ENCODE data around the gene WDR45B. TPM values are rescaled to one million over a fixed set of nuclear protein-coding genes. Genes with fewer than 3 reads are reported as not detected.

The WDR45B gene
- total RNA-seq, 1 donor from 2014 or later = 26.6 TPM

DNA sequence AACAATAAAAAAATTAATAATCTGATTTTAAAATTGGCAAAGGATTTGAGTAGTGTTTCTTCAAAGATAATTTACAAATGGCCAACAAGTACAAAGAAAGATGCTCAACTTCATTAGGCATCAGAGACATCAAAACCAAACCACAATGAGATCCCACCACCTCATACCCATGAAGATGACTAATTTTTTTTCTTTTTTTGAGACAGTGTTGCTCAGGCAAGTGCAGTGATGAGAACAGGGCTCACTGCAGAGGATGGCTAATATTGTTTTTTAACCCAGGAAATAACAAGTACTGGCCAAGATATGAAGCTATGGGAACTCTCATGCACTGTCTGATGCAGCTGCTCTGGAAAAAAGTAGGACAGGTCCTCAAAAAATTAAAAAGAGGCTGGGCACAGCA lies 14.9 kb downstream of the WDR45B start:
- no peak for DNase-seq (ENCODE audit: low spot score)
- no peak for ATAC-seq

DNA sequence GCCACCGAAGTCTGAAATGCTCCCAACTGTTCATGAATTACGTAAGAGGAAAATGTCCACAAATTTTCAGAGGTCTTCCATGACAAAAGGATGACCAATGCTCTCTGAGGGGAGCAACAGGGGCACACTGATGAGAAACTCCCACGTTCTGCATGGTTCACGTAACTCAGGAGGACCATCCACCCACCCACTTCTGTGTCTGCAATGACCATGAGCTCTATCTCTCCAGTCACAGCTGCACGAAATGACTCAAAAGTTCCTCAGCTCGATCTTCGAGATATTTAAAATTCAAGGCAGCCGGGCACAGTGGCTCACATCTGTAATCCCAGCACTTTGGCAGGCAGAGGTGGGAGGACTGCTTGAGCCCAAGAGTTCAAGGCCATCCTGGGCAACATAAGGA lies 15.8 kb downstream of the WDR45B start:
- ATAC-seq (no peak), DNase-seq (ENCODE audit: low spot score) (no peak)

DNA sequence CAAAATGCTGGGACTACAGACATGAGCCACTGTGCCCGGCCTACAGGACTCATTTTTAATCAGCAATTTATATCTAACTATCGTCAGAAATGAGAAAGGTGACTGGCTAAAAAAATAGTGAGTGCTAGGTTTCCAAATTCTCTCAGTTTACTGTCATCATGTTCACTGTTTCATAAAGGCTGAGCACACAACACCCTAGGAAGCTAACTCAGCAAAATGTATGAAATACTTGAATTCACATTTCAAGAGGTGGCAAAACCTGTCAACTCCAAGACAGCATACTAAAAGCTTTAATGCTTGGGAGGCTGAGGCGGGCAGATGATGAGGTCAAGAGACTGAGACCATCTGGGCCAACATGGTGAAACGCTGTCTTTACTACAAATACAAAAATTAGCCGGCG lies 16.7 kb downstream of the WDR45B start:
- no peak for ATAC-seq
- DNase-seq (ENCODE audit: low spot score) = no peak

DNA sequence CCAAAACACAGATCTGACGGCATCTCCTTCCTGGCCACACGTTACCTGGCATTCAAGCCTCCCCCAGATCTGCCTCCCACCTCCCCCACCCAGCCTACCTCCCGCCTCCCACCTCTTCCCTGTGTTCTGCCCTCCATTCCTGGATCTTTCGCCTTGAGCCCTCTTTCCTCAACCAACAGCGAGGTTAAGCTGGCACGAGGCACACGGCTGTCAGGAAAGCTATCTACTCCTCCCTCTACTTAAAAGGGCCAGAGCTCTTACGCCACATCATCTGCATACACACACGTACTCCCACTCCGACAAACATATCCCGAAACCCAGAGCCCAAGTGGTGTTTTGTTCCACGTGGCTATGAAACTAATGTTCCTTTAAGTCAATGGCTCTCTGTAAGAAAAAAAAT lies 18.0 kb downstream of the WDR45B start:
- ATAC-seq (no peak), DNase-seq (ENCODE audit: low spot score) (no peak)

DNA sequence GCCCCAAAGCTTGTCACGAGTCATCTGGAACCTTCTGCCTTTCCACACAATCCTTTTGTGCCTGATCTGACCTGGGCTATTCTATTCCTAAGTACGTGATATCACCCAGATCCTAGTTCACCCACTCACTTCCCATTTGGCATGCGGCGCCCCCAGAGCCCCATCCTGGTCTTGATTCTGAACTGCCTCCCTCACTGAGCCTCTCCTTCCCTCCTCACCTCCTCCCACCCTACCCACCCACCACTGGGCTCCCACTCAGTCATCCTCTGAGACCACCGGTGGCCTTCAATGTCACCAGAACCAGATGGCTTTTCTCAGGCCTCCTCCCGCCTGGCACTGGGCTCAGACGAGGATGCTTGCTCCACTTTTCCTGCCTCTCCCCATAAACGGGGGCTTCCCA lies 18.5 kb downstream of the WDR45B start:
- DNase-seq (ENCODE audit: low spot score) (no peak), ATAC-seq (no peak)

DNA sequence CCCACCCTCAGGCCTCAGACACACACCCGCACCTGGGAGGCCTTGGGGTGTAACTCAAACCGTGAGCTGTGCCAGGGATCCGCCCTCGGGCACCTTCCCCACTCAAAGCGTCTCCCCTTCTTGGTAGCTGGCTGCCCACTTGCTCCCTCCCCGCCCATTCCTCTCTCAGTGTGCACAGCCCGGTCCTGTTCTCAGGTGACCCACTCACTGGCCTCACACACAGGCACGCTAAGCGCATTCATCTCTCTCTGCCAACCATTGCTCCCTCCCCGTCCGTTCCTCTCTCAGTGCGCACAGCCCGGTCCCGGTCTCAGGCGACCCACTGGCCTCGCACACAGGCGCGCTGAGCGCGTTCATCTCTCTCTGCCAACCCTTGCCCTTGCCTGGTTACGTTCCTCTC lies 20.8 kb downstream of the WDR45B start:
- ATAC-seq (peak; percentile 19), DNase-seq (ENCODE audit: low spot score) (no peak)

DNA sequence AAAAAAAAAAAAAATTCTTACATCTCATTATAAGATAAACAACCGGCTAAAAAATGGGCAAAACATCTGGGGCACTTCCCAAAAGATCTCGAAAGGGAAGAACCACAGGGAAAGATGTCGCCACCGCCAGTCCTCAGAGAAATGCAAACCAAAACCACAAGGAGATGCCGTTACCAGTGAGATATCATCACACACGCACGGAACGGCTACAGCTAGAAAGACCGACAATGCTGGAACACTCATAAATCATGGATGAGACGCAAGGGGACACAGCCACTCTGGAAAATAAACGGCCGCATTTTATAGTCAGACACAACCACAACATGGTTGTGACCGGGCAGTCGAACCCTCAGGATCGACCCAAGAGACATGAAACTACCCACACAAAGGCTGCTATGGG lies 24.5 kb downstream of the WDR45B start:
- no peak for ATAC-seq
- no peak for DNase-seq (ENCODE audit: low spot score)

DNA sequence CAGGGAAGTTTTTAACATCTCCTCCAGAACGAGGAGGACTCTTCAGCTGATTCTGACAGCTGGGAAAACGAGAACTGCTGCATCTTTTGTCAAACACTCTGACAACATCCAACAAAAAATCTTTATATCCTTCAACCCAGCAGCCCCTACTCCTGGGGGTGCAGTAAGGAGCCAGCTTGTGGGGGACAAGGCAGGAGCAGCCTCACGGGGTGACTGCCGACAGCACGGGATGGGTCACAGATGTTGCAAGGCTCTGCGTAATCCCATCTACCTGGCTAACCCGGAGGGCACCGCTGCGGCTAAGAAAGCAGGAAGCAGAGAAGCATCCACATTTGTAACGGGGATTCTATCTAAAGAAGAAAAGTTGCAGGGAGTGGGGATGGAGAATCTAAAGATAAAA lies 28.6 kb downstream of the WDR45B start:
- no peak for DNase-seq (ENCODE audit: low spot score)
- ATAC-seq = no peak

DNA sequence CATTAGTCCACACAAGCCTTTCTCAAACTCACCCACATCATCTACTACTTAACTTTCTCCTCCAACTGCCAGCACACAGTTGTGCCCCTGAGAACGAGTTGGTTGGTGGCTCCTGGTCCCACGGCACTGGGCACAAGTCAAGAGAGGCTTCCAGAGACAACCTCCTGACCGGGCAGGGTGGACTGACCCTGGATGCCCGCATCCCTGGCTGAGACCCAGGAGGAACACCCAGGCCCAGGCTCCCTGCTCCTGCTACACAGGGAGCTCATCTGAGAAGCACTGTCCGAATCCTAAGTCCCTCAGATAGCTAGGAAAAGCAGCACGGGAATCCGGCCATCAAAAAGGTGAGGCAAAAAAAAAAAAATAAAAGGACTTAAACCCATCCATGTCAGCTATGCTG lies 29.0 kb downstream of the WDR45B start:
- ATAC-seq = peak; percentile 19
- no peak for DNase-seq (ENCODE audit: low spot score)

DNA sequence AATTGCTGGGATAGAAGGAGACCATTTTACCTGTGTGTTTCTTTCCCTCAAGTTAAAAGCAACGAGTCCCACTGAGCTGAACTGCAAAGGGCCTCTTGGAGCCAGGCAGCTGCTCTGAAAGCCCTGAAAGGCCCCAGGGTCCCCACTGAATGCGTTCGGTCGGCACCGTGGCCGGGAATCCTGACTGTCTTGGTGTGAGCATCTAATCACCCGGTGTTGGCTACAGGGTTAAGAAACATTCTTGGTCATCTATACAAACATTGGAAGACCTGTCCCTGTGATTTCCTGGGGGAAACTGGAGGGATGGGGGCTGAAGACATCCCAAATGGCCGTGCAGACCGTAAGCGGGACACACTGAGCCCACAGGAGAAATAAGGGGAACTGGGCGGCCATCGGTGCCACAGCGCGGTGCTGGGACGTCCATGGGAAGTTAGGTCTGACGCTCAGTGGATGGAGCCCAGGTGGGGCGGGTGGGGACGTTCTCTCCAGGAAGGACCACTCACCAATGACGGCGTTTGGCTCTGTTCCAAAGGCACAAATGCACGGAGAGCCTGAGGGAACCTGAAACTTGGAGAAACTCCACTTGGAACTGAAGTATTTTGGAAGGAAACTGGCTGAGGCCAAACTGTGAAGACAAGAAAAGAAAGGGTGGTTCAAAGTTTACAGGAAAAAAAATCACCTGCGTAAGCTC lies 32.1 kb downstream of the WDR45B start:
- ATAC-seq (no peak), DNase-seq (ENCODE audit: low spot score) (no peak)

DNA sequence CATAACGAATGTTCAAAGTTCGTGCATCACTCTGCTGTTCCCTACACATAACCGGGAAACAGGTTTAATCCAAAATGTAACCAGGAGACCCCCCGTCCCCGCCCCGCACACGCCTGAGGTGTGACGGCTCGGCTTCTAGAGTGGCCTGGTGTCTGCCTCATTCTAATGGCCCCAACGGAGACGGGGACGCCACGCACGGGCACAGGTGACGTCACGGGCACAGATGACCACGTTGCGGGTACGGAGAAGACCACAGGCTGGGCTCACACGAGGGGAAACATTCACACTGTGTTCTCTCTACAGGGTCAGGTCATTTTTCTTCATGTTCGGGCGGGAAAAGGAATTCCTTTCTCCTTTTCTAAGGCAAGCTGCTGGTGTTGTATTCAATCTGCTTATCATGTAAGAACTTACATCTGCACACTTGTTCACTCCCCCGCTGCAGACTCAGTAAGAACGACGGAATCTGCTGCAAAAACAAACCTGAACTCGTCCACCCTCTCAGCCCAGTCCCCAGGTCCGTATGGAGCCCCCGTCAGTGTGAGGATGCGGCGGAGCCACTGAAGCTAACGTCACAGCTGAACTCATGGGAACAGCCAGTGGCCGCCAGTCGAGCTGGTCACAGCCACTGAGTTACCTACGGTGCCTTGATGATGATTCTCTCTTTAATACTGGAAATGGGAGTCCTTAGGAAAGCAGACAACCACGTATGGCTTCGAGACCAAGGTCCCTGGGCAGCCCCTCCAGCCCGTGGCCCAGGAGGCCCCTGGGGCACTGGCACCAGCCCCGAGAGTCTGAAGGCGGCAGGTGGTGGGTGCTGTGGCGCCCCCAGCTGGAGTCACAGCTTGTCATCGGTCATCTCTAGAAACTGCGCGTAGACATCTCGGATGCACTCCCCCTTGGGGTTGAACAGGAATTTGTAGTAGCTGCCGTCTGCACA lies 32.9 kb downstream of the WDR45B start:
- DNase-seq (ENCODE audit: low spot score) = no peak
- ATAC-seq = no peak

DNA sequence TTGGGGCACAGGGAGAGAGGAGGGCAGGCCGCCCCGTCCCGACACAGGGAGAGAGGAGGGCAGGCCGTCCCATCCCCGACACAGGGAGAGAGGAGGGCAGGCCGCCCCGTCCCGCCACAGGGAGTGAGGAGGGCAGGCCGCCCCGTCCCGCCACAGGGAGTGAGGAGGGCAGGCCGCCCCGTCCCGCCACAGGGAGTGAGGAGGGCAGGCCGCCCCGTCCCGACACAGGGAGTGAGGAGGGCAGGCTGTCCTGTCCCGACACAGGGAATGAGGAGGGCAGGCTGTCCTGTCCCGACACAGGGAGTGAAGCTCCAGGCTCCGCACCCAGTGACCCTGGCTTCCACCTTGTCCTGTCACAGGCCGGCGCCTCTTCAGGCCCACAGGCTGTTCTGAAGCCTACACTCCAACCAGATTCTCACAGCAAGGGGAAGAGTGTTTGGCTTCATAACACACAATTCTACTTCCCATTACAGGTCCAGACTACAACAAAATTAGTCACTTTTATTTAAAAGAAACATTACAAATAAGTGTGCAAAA lies 34.1 kb downstream of the WDR45B start:
- DNase-seq (ENCODE audit: low spot score) = no peak
- ATAC-seq = no peak

DNA sequence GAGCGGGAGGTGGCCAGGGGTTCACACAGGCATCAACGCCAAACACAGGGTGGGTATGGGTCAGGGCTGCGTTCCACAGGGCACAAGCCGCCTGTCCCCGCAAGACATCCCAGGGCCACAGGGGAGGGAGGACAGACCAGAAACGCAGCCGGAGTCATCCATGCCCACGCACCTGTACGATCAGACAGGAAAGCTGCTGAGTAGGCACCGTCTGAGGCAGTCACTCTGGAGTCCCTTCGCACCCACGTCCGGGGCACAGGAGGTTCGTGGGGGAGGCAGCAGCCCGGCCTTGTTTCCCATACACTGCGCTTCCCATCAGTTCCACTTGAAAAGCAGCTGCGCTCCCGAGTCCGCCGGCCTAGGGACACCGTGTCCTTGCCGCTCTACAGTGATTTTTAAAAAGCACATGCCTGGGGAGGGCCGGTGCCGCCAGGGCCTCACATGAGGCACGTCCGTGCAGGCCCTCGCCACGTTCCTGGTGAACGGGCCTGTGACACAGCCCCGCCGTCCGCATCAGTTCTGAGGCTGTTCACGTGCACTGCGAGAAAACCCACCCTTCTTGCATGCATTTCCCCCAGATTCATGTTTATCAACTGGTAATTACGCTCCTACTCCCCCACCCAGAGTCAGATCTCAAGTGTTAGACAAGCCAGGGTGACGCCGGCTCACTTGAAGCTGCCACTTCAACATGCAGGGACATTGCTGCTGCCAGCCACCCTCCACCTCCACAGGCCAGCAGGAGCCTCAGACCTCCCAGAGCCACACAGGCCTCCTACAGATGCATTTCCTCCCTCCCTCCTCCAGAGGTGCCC lies 34.8 kb downstream of the WDR45B start:
- DNase-seq (ENCODE audit: low spot score) (no peak), ATAC-seq (peak; percentile 22)

DNA sequence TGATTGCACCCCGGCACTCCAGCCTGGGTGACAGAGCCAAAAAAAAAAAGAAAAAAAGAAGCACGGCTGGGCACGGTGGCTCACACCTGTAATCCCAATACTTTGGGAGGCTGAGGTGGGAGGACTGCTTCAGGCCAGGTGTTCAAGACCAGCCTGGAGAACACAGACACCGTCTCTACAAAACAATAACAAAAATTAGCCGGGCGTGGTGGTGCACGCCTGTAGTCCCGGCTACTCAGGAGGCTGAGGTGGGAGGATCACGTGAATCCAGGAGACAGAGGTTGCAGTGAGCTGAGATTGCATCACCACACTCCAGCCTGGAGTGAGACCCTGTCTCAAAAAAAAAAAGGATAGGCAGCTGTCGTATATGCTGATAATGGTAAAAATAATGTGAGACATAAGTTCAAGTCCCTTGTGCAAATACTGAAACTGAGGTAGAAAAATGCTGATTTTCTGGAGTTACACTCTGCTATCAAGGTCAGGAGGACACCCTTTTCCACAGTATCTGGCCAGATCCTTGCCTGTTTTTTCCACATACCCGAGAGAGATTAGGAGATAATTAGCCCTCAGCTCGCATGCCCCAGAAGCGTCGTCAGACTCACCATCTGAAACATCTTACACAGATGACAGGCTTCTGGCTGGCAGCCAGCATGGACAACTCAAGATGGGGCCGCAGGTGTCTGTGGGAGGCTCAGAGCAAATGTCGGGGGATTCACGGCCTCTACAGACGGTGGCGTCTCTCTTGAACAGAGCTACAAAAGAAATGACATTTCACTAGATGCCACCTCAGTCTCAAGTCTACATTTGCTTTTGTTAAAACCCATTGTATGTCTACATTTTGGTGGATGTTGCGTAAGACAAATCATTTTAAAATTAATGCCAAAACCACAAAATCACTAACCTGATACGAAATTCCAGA lies 36.8 kb downstream of the WDR45B start:
- ATAC-seq (no peak), DNase-seq (ENCODE audit: low spot score) (no peak)

DNA sequence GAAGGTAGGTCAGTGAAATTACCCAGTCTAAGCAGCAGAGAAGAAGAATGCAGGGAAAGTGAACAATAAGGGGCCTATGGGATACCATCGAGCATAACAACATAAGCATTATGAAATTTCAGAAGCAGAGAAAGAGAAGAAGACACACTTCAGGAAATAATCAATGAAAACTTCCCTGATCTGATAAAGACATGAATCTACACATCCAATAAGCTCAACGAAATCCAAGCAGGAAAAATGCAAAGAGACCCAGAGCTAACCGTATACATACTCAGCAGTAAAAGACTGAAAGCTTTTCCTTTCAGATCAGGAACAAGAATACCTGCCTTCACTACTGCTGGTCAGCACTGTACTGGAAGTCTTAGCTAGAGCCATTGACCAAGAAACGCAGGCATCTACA lies 38.6 kb downstream of the WDR45B start:
- ATAC-seq (no peak), DNase-seq (ENCODE audit: low spot score) (no peak)

DNA sequence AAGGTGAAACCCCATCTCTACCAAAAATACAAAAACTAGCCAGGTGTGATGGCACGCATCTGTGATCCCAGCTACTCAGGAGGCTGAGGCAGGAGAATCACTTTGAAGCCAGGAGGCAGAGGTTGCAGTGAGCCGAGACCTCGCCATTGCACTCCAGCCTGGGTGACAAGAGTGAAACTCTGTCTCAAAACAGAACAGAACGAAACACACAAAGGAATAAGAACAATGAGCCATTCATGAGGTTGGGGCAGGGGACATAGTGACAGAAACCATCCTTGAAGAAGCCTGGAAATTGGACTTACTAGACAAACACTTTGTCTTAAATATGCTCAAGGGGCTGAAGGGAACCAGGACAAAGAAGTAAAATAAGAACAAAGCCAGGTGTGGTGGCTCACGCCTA lies 39.4 kb downstream of the WDR45B start:
- DNase-seq (ENCODE audit: low spot score) (no peak), ATAC-seq (no peak)

DNA sequence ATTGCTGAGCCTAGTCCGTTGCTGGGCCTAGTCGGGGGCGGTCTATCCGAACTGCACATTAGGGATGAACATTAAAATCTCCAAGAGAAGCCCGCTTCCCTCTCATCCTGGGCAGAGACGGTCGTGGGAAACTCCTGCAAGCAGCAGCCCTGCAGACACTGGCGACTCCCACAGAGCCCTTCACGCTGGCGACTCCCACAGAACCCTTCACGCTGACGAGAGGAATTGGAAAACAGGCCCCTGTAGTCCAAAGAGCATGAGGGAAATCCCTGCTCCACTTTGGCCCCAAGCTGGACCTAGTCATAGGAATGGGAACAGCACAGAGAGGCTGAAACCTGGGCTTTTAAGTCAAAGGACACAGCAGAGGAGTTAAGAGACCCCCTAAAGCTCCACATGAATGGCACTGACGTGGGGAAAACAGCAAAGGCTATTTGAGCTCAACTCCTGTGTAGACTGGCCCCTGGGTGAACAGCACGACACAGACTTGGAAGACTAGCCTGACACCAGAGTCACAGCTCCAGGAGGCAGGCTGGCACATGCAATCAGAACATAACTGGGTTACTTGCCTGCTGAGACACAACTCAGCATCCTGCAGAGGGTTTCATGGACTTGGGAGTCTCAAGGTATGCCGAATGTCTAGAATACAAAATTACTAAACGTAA lies 42.2 kb downstream of the WDR45B start:
- DNase-seq (ENCODE audit: low spot score) = no peak

DNA sequence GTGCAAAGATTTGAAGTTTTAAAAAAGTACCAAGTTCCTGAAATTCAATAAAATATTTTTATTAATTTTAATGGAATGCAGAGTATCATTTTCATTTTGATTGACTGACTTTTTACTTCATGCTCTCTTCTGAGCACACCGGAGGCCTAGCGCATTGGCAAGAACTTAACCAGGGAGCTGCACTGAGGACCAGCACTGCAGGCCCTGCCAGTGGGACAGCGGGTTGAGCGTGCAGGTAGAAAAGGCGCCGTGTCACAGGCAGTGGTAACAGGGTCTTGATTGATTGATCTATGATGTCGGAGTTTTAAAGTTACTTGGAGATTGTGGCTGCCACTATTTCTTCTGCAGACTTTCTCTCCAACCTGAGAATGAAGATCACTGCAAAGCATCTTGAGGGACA lies 43.7 kb downstream of the WDR45B start:
- no peak for DNase-seq (ENCODE audit: low spot score)
- ATAC-seq = no peak

More for the DNA sequence above, 42.2 kb downstream of the WDR45B start:
- ATAC-seq = no peak

DNA sequence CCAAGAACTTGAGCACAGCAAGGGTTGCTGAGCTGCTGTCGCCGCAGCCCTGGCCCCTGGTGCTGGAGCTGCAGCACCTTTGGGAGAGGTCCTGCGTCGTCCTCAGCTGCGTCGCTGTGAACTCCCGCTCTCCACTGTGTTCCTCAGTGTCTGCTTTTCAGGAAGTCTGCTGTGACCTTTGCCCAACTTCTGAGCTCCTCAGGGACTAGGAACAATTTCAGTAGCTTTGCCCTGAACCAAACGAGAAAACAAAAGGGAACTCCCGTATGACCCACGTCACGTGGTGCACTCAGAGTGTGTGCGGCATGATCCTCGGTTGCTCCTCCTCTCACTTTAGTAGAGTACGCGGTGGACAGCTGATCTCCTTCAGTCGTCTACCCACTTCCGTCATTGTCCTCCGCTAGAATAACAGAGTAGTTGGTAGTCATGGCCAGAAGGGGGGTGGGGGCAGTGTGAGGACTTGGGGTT lies 44.2 kb downstream of the WDR45B start:
- peak; percentile 51 for ATAC-seq
- DNase-seq (ENCODE audit: low spot score) = no peak
